ENCODE data around the gene LLGL2. TPM values are rescaled to one million over a fixed set of nuclear protein-coding genes. Genes with fewer than 3 reads are reported as not detected.
A peak's percentile ranks its signal among the peaks of the same experiment; 100 is the strongest.

The LLGL2 gene
- total and polyA plus RNA-seq, 5 donors from 2014 or later, result 13.6 to 44.1 (median 17.5) TPM

GRCh38 chr17:75480281-75480680 lies 45.2 kb upstream of the LLGL2 start:
- Histone ChIP-seq H3K27ac (ENCODE audit: insufficient read depth, low read length, poor library complexity, severe bottlenecking) (no peak overlapping the region), H3K4me1 (ENCODE audit: control insufficient read depth, insufficient read depth, low read length, poor library complexity, severe bottlenecking) (no peaks in the 10 kb centered on the region), H3K9me3 (ENCODE audit: control insufficient read depth in 2 of 2, low read length in 2 of 2) (no peaks in the 10 kb centered on the region), H3K36me3 (ENCODE audit: control insufficient read depth, insufficient read depth, low read length) (peaks cover 18% of the 10 kb centered on the region), H3K27me3 (ENCODE audit: control insufficient read depth, insufficient read depth, low read length) (no peaks in the 10 kb centered on the region), H3K4me3 (ENCODE audit: low read depth, low read length) (no peak overlapping the region)
- Mint-ChIP-seq H3K4me3 (no peak overlapping the region), H3K9me3 (no peaks in the 10 kb centered on the region), H3K27ac (no peak overlapping the region), H3K27me3 (no peaks in the 10 kb centered on the region), H3K36me3 (peaks cover 17% of the 10 kb centered on the region), H3K4me1 (peaks cover 0 to 11% (median 4%) of the 10 kb centered on the region in 4 donors)
- ATAC-seq (ENCODE audit: low read depth in 2 of 2), result no peak
- no peak for DNase-seq

DNA sequence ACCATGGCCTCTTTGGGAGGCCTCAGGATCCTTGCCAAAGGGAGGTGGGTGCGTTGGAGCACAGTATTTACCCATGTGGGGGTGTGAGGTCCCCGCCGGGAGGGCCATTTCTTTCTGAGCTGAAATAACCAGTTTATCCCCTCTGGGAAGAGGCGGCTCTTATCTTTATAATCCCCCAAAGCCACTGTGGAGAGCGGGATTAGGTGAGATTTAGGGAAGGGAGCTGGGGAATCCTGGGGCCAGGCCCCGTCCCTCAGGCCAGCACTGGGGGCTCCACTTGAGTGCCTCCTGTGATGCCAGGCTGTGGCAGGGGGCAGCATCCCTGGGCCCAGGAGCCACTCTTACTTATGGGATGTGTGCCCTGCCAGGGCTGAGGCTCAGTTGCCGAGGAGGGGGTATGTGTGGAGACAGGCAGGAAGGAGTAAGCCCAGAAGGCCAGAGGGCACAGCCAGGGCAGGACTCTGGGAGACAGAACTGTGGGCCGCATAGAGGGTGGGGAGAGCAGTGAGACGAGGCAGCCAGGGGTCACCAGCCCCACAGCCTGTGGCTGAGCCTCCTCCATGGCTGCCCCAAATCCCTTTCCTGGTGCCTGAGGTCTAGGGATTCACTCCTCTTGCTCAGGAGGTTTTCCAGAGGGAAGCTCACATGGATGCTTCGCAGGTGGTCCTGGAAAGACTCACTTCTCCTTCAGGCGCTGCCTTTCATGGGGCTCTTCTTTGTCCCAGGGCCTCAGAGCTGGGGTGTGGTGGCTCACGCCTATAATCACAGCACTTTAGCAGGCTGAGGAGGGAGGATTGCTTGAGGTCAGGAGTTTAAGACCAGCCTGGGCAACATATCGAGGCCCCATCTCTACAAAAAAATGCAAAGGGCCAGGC lies 44.1 kb upstream of the LLGL2 start:
- H3K9me3 Mint-ChIP-seq, result no peaks in the 10 kb centered on the region
- Histone ChIP-seq H3K27ac (ENCODE audit: insufficient read depth, low read length, poor library complexity, severe bottlenecking) (no peak overlapping the region), H3K4me1 (ENCODE audit: control insufficient read depth, insufficient read depth, low read length, poor library complexity, severe bottlenecking) (no peaks in the 10 kb centered on the region), H3K4me3 (ENCODE audit: low read depth, low read length) (no peak overlapping the region), H3K36me3 (ENCODE audit: control insufficient read depth, insufficient read depth, low read length) (peaks cover 13% of the 10 kb centered on the region), H3K27me3 (ENCODE audit: control insufficient read depth, insufficient read depth, low read length) (no peaks in the 10 kb centered on the region), H3K9me3 (ENCODE audit: control insufficient read depth in 2 of 2, low read length in 2 of 2) (no peaks in the 10 kb centered on the region)
- peaks cover 20% of the 10 kb centered on the region for H3K36me3 Mint-ChIP-seq
- ATAC-seq (ENCODE audit: low read depth in 2 of 2) (no peak), DNase-seq (no peak)
- no peak overlapping the region for H3K4me3 Mint-ChIP-seq
- H3K4me1 Mint-ChIP-seq, result peaks cover 0 to 15% (median 6%) of the 10 kb centered on the region in 4 donors
- peak overlapping the region in 2 of 3 donors; percentile 52 to 65 for H3K27ac Mint-ChIP-seq
- H3K27me3 Mint-ChIP-seq, result no peaks in the 10 kb centered on the region

GRCh38 chr17:75482098-75482942 lies 43.2 kb upstream of the LLGL2 start:
- peak overlapping the region in 2 of 3 donors; percentile 71 to 73 for H3K27ac Mint-ChIP-seq

GRCh38 chr17:75485688-75486087 lies 39.8 kb upstream of the LLGL2 start:
- Histone ChIP-seq H3K27ac (ENCODE audit: insufficient read depth, low read length, poor library complexity, severe bottlenecking) (no peak overlapping the region), H3K27me3 (ENCODE audit: control insufficient read depth, insufficient read depth, low read length) (no peaks in the 10 kb centered on the region), H3K4me3 (ENCODE audit: low read depth, low read length) (no peak overlapping the region), H3K4me1 (ENCODE audit: control insufficient read depth, insufficient read depth, low read length, poor library complexity, severe bottlenecking) (peaks cover 17% of the 10 kb centered on the region), H3K36me3 (ENCODE audit: control insufficient read depth, insufficient read depth, low read length) (peaks cover 11% of the 10 kb centered on the region), H3K9me3 (ENCODE audit: control insufficient read depth in 2 of 2, low read length in 2 of 2) (no peaks in the 10 kb centered on the region)
- ATAC-seq (ENCODE audit: low read depth in 2 of 2) (no peak), DNase-seq (no peak)
- H3K36me3 Mint-ChIP-seq, result peaks cover 19% of the 10 kb centered on the region
- H3K4me3 Mint-ChIP-seq, result no peak overlapping the region
- peaks cover 7 to 33% (median 18%) of the 10 kb centered on the region in 4 donors for H3K4me1 Mint-ChIP-seq
- H3K27me3 Mint-ChIP-seq, result no peaks in the 10 kb centered on the region
- no peak overlapping the region for H3K27ac Mint-ChIP-seq
- peaks cover 0 to 1% (median 0%) of the 10 kb centered on the region in 7 donors for H3K9me3 Mint-ChIP-seq

More at GRCh38 chr17:75482098-75482942, 43.2 kb upstream of the LLGL2 start:
- no peaks in the 10 kb centered on the region for H3K27me3 ChIP-seq (ENCODE audit: control insufficient read depth, insufficient read depth, low read length)
- H3K9me3 ChIP-seq (ENCODE audit: control insufficient read depth in 2 of 2, low read length in 2 of 2), result no peaks in the 10 kb centered on the region
- H3K36me3 ChIP-seq (ENCODE audit: control insufficient read depth, insufficient read depth, low read length), result peaks cover 7% of the 10 kb centered on the region
- Mint-ChIP-seq H3K27me3 (no peaks in the 10 kb centered on the region), H3K9me3 (no peaks in the 10 kb centered on the region), H3K4me1 (peaks cover 5 to 21% (median 12%) of the 10 kb centered on the region in 4 donors), H3K4me3 (no peak overlapping the region), H3K36me3 (peaks cover 17% of the 10 kb centered on the region)
- ATAC-seq (ENCODE audit: low read depth in 2 of 2) (no peak), DNase-seq (no peak)
- no peak overlapping the region for H3K27ac ChIP-seq (ENCODE audit: insufficient read depth, low read length, poor library complexity, severe bottlenecking)
- peaks cover 8% of the 10 kb centered on the region for H3K4me1 ChIP-seq (ENCODE audit: control insufficient read depth, insufficient read depth, low read length, poor library complexity, severe bottlenecking)
- H3K4me3 ChIP-seq (ENCODE audit: low read depth, low read length), result no peak overlapping the region

GRCh38 chr17:75486151-75486550 lies 39.3 kb upstream of the LLGL2 start:
- ATAC-seq (ENCODE audit: low read depth in 2 of 2) (no peak), DNase-seq (no peak)
- Mint-ChIP-seq H3K36me3 (peaks cover 19% of the 10 kb centered on the region), H3K9me3 (peaks cover 0 to 1% (median 0%) of the 10 kb centered on the region in 7 donors), H3K27me3 (no peaks in the 10 kb centered on the region), H3K4me3 (peak overlapping the region in 1 of 4 donors; percentile 59), H3K27ac (peak overlapping the region in 1 of 3 donors; percentile 84), H3K4me1 (peaks cover 7 to 33% (median 16%) of the 10 kb centered on the region in 4 donors)
- peaks cover 13% of the 10 kb centered on the region for H3K36me3 ChIP-seq (ENCODE audit: control insufficient read depth, insufficient read depth, low read length)
- no peaks in the 10 kb centered on the region for H3K9me3 ChIP-seq (ENCODE audit: control insufficient read depth in 2 of 2, low read length in 2 of 2)
- peaks cover 17% of the 10 kb centered on the region for H3K4me1 ChIP-seq (ENCODE audit: control insufficient read depth, insufficient read depth, low read length, poor library complexity, severe bottlenecking)
- H3K27ac ChIP-seq (ENCODE audit: insufficient read depth, low read length, poor library complexity, severe bottlenecking), result no peak overlapping the region
- H3K27me3 ChIP-seq (ENCODE audit: control insufficient read depth, insufficient read depth, low read length), result no peaks in the 10 kb centered on the region
- H3K4me3 ChIP-seq (ENCODE audit: low read depth, low read length), result no peak overlapping the region

GRCh38 chr17:75486951-75487350 lies 38.5 kb upstream of the LLGL2 start:
- no peaks in the 10 kb centered on the region for H3K27me3 Mint-ChIP-seq
- H3K9me3 Mint-ChIP-seq, result peaks cover 0 to 1% (median 0%) of the 10 kb centered on the region in 7 donors
- Histone ChIP-seq H3K4me1 (ENCODE audit: control insufficient read depth, insufficient read depth, low read length, poor library complexity, severe bottlenecking) (peaks cover 17% of the 10 kb centered on the region), H3K4me3 (ENCODE audit: low read depth, low read length) (peak overlapping the region; percentile 57), H3K36me3 (ENCODE audit: control insufficient read depth, insufficient read depth, low read length) (peaks cover 17% of the 10 kb centered on the region), H3K9me3 (ENCODE audit: control insufficient read depth in 2 of 2, low read length in 2 of 2) (no peaks in the 10 kb centered on the region), H3K27me3 (ENCODE audit: control insufficient read depth, insufficient read depth, low read length) (no peaks in the 10 kb centered on the region), H3K27ac (ENCODE audit: insufficient read depth, low read length, poor library complexity, severe bottlenecking) (peak overlapping the region; percentile 75)
- H3K4me3 Mint-ChIP-seq, result peak overlapping the region in 3 of 4 donors; percentile 36 to 90 (median 75)
- peaks cover 7 to 33% (median 16%) of the 10 kb centered on the region in 4 donors for H3K4me1 Mint-ChIP-seq
- peaks cover 19% of the 10 kb centered on the region for H3K36me3 Mint-ChIP-seq
- DNase-seq (peak in 1 of 3 donors; percentile 4), ATAC-seq (ENCODE audit: low read depth in 2 of 2) (no peak)
- peak overlapping the region; percentile 92 to 98 (median 98) for H3K27ac Mint-ChIP-seq

GRCh38 chr17:75487351-75488070 lies 38.0 kb upstream of the LLGL2 start:
- peak; percentile 79 to 89 for ATAC-seq (ENCODE audit: low read depth in 2 of 2)
- Mint-ChIP-seq H3K9me3 (peaks cover 0 to 1% (median 0%) of the 10 kb centered on the region in 7 donors), H3K4me3 (peak overlapping the region in 3 of 4 donors; percentile 36 to 90 (median 75)), H3K36me3 (peaks cover 20% of the 10 kb centered on the region), H3K27me3 (no peaks in the 10 kb centered on the region), H3K4me1 (peaks cover 7 to 34% (median 16%) of the 10 kb centered on the region in 4 donors), H3K27ac (peak overlapping the region; percentile 92 to 98 (median 98))
- DNase-seq, result peak; percentile 13 to 83 (median 45)
- Histone ChIP-seq H3K4me3 (ENCODE audit: low read depth, low read length) (peak overlapping the region; percentile 57), H3K4me1 (ENCODE audit: control insufficient read depth, insufficient read depth, low read length, poor library complexity, severe bottlenecking) (peaks cover 17% of the 10 kb centered on the region), H3K27ac (ENCODE audit: insufficient read depth, low read length, poor library complexity, severe bottlenecking) (peak overlapping the region; percentile 75), H3K27me3 (ENCODE audit: control insufficient read depth, insufficient read depth, low read length) (no peaks in the 10 kb centered on the region), H3K36me3 (ENCODE audit: control insufficient read depth, insufficient read depth, low read length) (peaks cover 15% of the 10 kb centered on the region), H3K9me3 (ENCODE audit: control insufficient read depth in 2 of 2, low read length in 2 of 2) (no peaks in the 10 kb centered on the region)

All from CD4-positive, CD25-positive, alpha-beta regulatory T cell (primary cell).